HepG2 (cell line): ENCODE measurements around the gene RBP4.

Experiments used
- BCL6 ChIP-seq: IDR thresholded peaks from 2 replicates; pipeline ENCODE4 v1.6.1; 2016; ENCODE audit warnings: missing genetic modification reagents, missing compliant biosample characterization
- BRF2 ChIP-seq: sonication (generic); formaldehyde crosslinking; IDR thresholded peaks from 2 replicates; pipeline ENCODE4 v1.8.1; 2022; ENCODE audit warnings: mild to moderate bottlenecking, missing genetic modification reagents
- E2F2 ChIP-seq: sonication (generic); formaldehyde crosslinking; IDR thresholded peaks from 2 replicates; pipeline ENCODE4 v1.4.0; 2020; ENCODE audit warnings: missing genetic modification reagents, borderline replicate concordance
- NFATC3 ChIP-seq: sonication (generic); formaldehyde crosslinking; IDR thresholded peaks from 2 replicates; pipeline ENCODE4 v1.5.1; 2020; ENCODE audit warnings: mild to moderate bottlenecking, missing genetic modification reagents
- NR2C2 ChIP-seq: sonication (generic); formaldehyde crosslinking; IDR thresholded peaks from 2 replicates; pipeline ENCODE4 v1.4.0; 2020; ENCODE audit warnings: missing genetic modification reagents, mild to moderate bottlenecking, moderate library complexity, borderline replicate concordance
- PRMT3 ChIP-seq: sonication (generic); formaldehyde crosslinking; IDR thresholded peaks from 2 replicates; pipeline ENCODE4 v1.8.1; 2022; ENCODE audit warnings: low read depth, mild to moderate bottlenecking, moderate library complexity, missing genetic modification reagents, borderline replicate concordance
- SMC3 ChIP-seq: IDR thresholded peaks from 2 replicates; pipeline ENCODE4 v1.6.1; 2011; ENCODE audit warnings: low read length, improper control_type of control experiment
- SOX6 ChIP-seq, 2 experiments: fragments of 450-650 bp in 1 of 2; sonication (generic) in 1 of 2; formaldehyde crosslinking in 1 of 2; IDR thresholded peaks; 2 replicates each; pipeline versions ENCODE4 v1.4.0 to v1.6.1; 2017 to 2020; ENCODE audit warnings: antibody characterized with exemption in 1 of 2, mild to moderate bottlenecking in 1 of 2, missing genetic modification reagents in 1 of 2
- TFDP1 ChIP-seq: IDR thresholded peaks from 2 replicates; pipeline ENCODE4 v1.6.1; 2016; ENCODE audit warnings: missing compliant biosample characterization, missing genetic modification reagents, borderline replicate concordance
- ZNF546 ChIP-seq: sonication (generic); formaldehyde crosslinking; conservative IDR thresholded peaks from 2 replicates; pipeline ENCODE4 v1.8.1; 2023; ENCODE audit warnings: mild to moderate bottlenecking, missing genetic modification reagents
- ZNF549 ChIP-seq: sonication (generic); formaldehyde crosslinking; IDR thresholded peaks from 2 replicates; pipeline ENCODE4 v1.5.0; 2020; ENCODE audit warnings: missing genetic modification reagents

GRCh38 chr10:93615576-93616235 lies 14.7 kb upstream of the RBP4 start:
- no peak for TF ChIP-seq ZNF546 (CRISPR knock-in tag)
- TF ChIP-seq BRF2 (CRISPR knock-in tag), result no peak
- no peak for TF ChIP-seq SMC3
- TF ChIP-seq E2F2 (CRISPR knock-in tag), result no peak
- no peak for TF ChIP-seq BCL6 (CRISPR knock-in tag)
- no peak for TF ChIP-seq ZNF549 (CRISPR knock-in tag)
- no peak for TF ChIP-seq NR2C2 (CRISPR knock-in tag)
- TF ChIP-seq NFATC3 (CRISPR knock-in tag), result no peak
- no peak for TF ChIP-seq SOX6 (IDR thresholded peaks at IDR 0.05)
- TF ChIP-seq SOX6 (CRISPR knock-in tag; IDR thresholded peaks at IDR 0.05), result no peak
- TF ChIP-seq TFDP1 (CRISPR knock-in tag), result no peak
- no peak for TF ChIP-seq PRMT3 (CRISPR knock-in tag)
